Thyroid gland (tissue), 4 donors: Measurements from ENCODE around the gene KLF13.

Experiments used
- CTCF ChIP-seq, 6 experiments: fragments of 200-600 bp in 3 of 6; fragments of 450-650 bp in 3 of 6; sonication (generic) in 3 of 6; IDR thresholded peaks; one replicate each; pipeline ENCODE4 v1.5.1; 2016 to 2019; ENCODE audit warnings: antibody characterized with exemption in 6 of 6, mild to moderate bottlenecking in 2 of 6, inconsistent platforms in 1 of 6, moderate library complexity in 1 of 6
- POLR2A ChIP-seq, 2 donors: fragments of 450-650 bp; IDR thresholded peaks; one replicate each; pipeline ENCODE4 v1.6.1; 2017; ENCODE audit warnings: antibody characterized with exemption in 2 of 2, mild to moderate bottlenecking in 2 of 2, moderate library complexity in 1 of 2

GRCh38 chr15:31342381-31342780 lies 15.7 kb downstream of the KLF13 start:
- TF ChIP-seq CTCF (IDR thresholded peaks at IDR 0.05) (no peak), POLR2A (IDR thresholded peaks at IDR 0.05) (no peak)
